ENCODE measurements around the gene FAF2.
"Not testable (repeated sequence)": the region's sequence is repeated elsewhere in the genome, so short reads cannot be mapped to it uniquely, and the experiment has no call there.

The FAF2 gene

GRCh38 chr5:176447978-176448608, at the start of gene FAF2:
Gene FAF2, plus strand, starts transcription at chr5:176448385. Its CDS starts 23 bp downstream, at chr5:176448408.
- DNase-seq, result peak; percentile 82 to 88

GRCh38 chr5:176400382-176401156, 47.6 kb upstream of the FAF2 start:
- no peak for DNase-seq

- DNase-seq, result no peak
These were observed 46.6 kb upstream of the FAF2 start for GRCh38 chr5:176401281-176402205.

GRCh38 chr5:176405656-176406435, 42.3 kb upstream of the FAF2 start:
- DNase-seq, result no peak

- DNase-seq, result no peak
These were observed 41.6 kb upstream of the FAF2 start for GRCh38 chr5:176406436-176407052.

GRCh38 chr5:176407456-176408251, 40.5 kb upstream of the FAF2 start:
- DNase-seq, result no peak

GRCh38 chr5:176408252-176408573, 40.0 kb upstream of the FAF2 start:
- DNase-seq, result not testable (repeated sequence)

- no peak for DNase-seq
These were observed 39.6 kb upstream of the FAF2 start for GRCh38 chr5:176408590-176408989.

GRCh38 chr5:176409765-176410164, 38.4 kb upstream of the FAF2 start:
- DNase-seq, result no peak

- DNase-seq, result no peak
These were observed 37.6 kb upstream of the FAF2 start for GRCh38 chr5:176410486-176411180.

- no peak for DNase-seq
These were observed 35.5 kb upstream of the FAF2 start for GRCh38 chr5:176412517-176413254.

GRCh38 chr5:176413255-176413565, 35.0 kb upstream of the FAF2 start:
- DNase-seq, result no peak

- DNase-seq, result no peak
These were observed 34.4 kb upstream of the FAF2 start for GRCh38 chr5:176413709-176414191.

- DNase-seq, result no peak
These were observed 33.5 kb upstream of the FAF2 start for GRCh38 chr5:176414704-176415103.

- DNase-seq, result no peak
These were observed 32.8 kb upstream of the FAF2 start for GRCh38 chr5:176415240-176415951.

- DNase-seq, result peak; percentile 35 to 80
These were observed 31.9 kb upstream of the FAF2 start, which contains the start of gene CLTB for GRCh38 chr5:176415952-176416924. Gene CLTB, minus strand, starts transcription at chr5:176416539. Its CDS starts 176 bp downstream, at chr5:176416363.

GRCh38 chr5:176416965-176417364, 31.2 kb upstream of the FAF2 start:
- DNase-seq, result no peak

GRCh38 chr5:176418251-176418650, 29.9 kb upstream of the FAF2 start:
- no peak for DNase-seq
